Epidermal melanocyte (primary cell): ENCODE data around the gene MARS2.
"Not testable (repeated sequence)": the region's sequence is repeated elsewhere in the genome, so short reads cannot be mapped to it uniquely, and the experiment has no call there.

ENCODE experiments used
- DNase-seq: peaks from one replicate; pipeline ENCODE4 v3.0.0; 2011; ENCODE audit warnings: low spot score; ENCODE audit not compliant: insufficient read length

MARS2 gene

DNA sequence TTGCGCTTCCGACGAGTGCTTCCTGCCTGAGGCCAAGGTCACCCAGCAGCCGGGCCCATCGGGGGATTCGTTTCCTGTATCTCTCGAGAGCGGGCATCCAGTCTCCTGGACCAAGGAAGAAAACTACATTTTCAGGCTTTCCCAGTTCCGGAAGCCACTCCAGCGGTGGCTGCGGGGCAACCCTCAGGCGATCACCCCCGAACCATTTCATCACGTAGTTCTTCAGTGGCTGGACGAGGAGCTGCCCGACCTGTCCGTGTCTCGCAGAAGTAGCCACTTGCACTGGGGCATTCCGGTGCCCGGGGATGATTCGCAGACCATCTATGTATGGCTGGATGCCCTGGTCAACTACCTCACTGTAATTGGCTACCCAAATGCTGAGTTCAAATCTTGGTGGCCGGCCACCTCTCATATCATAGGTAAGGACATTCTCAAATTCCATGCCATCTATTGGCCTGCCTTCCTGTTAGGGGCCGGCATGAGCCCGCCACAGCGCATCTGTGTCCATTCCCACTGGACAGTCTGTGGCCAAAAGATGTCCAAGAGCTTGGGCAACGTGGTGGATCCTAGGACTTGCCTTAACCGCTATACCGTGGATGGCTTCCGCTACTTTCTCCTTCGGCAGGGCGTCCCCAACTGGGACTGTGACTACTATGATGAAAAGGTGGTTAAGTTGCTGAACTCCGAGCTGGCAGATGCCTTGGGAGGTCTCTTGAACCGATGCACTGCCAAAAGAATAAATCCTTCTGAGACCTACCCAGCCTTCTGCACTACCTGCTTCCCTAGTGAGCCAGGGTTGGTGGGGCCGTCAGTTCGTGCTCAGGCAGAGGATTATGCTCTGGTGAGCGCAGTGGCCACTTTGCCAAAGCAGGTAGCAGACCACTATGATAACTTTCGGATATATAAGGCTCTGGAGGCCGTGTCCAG lies 1.0 kb downstream of the MARS2 start:
- no peak for DNase-seq

DNA sequence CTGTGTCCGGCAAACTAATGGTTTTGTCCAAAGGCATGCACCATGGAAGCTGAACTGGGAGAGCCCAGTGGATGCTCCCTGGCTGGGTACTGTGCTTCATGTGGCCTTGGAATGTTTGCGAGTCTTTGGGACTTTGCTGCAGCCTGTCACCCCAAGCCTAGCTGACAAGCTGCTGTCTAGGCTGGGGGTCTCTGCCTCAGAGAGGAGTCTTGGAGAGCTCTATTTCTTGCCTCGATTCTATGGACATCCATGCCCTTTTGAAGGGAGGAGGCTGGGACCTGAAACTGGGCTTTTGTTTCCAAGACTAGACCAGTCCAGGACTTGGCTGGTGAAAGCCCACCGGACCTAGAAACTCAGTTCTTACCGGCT lies 1.7 kb downstream of the MARS2 start:
- DNase-seq, result no peak

DNA sequence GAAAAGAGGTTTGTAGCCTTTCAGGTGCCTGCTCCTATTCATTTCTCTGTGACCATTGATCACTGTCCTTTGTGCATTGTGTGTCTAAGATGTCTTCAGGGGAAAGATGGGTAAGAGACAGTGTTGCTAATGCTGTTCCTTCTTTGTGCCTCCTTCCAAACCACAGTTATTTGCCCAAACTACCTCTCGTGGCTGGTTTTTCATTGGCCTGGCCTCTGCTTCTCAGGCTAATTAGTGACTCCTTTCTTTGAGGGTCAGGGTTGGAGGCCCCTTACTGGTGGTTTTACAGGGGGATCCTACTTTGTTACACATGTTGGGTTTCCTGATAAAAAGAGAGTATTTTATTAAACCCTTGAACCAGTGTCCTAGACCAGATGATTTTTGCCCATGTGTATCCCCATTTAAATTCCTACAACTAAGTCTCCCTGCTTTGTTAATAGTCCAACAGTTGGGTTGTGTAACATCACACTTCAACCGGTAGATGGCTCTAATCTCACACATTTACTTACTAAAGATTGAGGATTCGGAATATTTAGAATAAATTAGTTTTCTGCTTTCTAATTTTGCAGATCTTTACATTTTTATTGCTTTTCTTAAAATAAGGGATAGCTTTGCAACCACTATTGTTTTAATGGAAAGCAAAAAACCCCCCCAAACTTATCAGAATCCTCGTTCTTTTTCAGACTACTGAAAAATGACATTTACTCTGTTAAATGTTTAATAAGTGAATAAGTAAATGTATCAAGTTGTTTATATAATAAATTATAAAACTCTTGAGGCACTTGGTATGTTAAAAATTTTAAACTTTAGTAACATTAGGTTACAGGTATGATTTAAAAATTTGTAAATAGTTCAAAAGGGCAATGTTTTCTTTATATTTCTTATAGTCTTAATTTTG lies 2.4 kb downstream of the MARS2 start:
- DNase-seq, result no peak

DNA sequence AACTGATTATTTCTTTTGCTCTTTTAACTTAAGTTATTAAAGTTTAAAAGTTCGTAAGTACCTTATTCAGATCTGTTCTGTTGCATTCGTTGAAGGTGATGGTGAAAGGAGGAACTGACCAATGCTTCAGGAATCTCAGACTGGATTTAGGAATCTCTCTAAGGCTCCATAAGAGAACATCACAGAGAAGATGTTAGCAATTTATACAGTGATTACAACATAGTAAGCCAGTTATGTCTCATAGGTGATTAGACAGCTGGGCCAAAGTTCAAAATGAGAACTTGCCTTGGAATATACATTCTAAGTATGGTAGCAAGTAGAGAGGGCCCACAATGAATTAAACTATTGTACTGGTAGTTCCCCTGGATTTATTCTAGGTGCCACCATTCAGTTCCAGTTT lies 3.2 kb downstream of the MARS2 start:
- no peak for DNase-seq

DNA sequence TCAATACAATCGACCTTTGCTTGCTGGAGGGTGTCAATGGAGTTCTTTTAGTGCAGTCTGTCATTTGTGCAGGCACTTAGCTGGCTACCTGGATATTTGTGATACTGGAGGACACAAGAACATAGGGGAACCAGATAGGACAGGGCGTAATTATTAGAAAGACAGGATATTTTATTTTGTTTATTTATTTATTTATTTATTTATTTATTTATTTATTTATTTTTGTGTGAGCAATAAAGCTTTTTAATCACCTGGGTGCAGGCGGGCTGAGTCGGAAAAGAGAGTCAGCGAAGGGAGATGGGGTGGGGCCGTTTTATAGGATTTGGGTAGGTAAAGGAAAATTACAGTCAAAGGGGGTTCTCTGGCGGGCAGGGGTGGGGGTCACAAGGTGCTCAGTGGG lies 4.0 kb downstream of the MARS2 start:
- DNase-seq, result not testable (repeated sequence)

DNA sequence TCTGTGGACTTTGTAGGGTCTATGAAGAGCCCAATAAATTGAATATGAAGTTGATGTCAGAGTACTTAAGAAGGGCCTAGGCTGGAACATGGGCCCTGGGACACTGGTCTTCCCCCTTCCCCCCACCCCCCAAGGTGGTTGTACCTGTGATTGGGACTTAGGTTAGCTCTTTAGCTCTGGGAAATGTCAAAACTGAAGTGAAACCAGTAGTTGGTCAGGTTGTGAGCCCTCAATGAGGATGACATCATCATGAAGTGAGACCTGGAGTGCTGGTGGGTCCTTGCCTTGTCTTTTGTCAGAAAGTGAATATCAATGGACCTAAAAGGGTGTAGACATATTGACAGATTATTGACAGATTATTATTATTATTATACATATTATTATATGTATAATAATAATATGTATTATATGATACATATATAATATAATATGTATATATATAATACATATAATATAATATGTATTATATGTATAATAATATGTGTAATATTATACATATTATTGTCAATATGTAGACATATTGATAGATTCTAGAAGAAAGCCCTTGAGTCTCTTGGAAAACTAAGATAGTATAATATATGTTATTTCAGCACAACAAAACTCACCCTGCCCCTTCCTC lies 5.4 kb downstream of the MARS2 start:
- DNase-seq, result no peak

DNA sequence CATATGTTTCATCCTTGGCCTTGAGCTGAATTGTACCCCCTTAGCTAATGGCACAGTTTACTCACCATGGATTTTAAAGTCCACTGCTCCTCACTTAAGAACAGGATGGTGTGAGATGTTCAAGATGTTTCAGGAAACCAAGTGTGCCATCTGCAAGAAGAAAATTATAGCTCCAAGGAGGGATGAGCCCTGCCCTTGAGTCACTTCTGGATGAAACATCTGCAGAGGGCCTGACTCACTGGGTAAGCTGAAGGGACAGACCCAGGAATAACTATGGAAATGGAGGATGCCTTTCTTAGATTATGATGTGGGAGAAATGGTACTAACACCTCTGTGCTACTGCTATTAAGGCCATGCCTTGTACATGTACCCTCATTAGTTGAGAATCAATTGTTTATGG lies 6.4 kb downstream of the MARS2 start:
- DNase-seq, result no peak

DNA sequence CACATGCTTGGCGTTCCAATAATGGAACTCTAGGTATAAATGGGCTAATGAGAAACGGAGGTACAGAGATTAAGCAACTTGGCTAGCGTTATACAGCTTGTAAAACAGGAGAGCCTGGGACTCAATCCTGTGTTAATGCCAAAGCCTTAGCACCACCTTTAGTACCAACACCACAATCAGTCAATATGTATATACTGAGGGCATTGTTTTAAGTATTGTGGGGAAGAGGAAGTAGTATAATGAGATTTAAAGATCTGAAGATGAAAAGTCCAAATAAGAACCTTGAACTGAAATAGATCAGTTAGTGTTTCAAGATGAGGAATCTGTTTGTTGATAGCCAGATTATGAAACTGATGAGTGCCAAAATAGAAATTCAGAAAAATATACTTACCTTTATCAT lies 8.1 kb downstream of the MARS2 start:
- DNase-seq, result no peak

DNA sequence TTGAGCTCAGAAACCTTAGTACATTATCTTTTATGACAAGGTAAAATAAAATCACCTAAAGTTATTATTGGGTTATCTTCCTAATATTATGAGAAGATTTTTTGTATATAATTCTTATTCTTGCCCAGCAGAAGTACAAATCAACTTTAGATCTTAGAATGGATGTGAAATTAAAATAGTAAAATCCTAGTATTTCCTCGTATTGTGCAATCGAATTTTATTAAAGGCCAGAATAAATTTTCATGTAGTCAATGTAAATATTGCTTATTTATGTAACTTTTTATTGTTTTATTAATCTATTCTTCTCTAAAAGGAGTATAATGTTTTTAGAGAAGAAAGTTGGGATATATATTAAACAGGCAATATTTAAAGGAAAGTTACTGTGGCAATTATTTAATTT lies 12.7 kb downstream of the MARS2 start:
- DNase-seq, result no peak

DNA sequence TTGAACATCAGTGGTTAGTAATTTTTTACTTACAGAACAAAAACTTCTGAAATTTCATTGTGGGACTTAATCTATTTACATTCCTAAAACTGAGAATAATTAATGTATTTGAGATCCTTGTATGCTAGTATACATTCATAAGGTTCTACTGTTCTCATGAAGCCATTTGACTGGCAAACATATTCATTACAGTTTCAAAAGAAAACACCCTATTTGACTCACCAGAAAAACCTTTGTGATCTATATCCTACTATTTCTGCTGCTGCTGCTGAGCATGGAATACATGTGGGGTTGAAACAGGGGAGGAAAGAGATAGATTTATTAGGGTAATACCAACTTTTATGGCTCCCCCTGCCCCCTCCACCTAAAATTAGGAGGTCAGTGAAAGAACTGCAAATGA lies 21.8 kb downstream of the MARS2 start:
- DNase-seq, result no peak

DNA sequence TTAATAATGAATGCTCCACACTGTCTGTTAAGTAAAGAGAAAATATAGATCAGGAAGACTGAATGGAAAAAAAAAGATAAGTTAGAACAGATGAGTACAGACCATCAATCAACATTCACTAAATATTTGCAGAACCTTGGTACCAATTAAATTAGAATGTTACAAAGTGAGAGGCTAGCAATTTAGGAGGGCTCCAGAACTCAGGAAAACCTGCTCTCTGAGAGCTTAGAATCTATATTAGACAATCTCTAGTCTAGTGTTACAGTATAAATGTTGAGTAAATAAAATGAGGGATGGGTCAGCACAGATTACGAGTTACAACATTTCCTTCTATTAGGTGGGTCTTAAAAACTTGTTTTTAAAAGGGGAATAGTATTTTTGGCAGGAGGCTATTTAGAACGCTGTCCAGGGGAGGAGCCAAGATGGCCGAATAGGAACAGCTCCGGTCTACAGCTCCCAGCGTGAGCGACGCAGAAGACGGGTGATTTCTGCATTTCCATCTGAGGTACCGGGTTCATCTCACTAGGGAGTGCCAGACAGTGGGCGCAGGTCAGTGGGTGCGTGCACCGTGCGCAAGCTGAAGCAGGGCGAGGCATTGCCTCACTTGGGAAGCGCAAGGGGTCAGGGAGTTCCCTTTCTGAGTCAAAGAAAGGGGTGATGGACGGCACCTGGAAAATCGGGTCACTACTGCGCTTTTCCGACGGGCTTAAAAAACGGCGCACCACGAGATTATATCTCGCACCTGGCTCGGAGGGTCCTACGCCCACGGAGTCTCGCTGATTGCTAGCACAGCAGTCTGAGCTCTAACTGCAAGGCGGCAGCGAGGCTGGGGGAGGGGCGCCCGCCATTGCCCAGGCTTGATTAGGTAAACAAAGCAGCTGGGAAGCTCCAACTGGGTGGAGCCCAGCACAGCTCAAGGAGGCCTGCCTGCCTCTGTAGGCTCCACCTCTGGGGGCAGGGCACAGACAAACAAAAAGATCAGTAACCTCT lies 23.7 kb downstream of the MARS2 start:
- DNase-seq, result not testable (repeated sequence)

DNA sequence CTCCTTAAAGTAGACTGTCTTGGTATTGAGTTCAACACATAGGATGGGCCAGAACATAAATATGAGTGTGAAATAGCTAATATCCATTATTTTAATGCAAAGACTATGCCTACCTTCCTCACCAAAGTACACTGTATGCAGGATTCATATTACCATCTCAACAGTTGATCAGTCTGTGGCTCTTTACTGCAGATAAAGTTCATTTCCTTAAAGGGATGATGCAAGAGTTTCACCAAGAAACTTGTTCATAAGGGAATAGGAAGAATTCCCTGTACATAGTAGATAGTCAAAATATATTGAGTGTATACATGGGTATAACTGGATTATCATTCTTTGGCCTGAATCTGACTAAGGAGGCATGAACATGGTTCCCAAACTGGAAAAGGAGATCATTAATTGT lies 35.0 kb downstream of the MARS2 start:
- no peak for DNase-seq
